Femur (tissue), 1 donor: ENCODE measurements around the gene KBTBD6.
A peak's percentile ranks its signal among the peaks of the same experiment; 100 is the strongest.
"Not testable (repeated sequence)": the region's sequence is repeated elsewhere in the genome, so short reads cannot be mapped to it uniquely, and the experiment has no call there.

Experiments
- DNase-seq: peaks from one replicate; pipeline ENCODE4 v3.0.0-alpha.2; 2017

KBTBD6 gene, protein sequence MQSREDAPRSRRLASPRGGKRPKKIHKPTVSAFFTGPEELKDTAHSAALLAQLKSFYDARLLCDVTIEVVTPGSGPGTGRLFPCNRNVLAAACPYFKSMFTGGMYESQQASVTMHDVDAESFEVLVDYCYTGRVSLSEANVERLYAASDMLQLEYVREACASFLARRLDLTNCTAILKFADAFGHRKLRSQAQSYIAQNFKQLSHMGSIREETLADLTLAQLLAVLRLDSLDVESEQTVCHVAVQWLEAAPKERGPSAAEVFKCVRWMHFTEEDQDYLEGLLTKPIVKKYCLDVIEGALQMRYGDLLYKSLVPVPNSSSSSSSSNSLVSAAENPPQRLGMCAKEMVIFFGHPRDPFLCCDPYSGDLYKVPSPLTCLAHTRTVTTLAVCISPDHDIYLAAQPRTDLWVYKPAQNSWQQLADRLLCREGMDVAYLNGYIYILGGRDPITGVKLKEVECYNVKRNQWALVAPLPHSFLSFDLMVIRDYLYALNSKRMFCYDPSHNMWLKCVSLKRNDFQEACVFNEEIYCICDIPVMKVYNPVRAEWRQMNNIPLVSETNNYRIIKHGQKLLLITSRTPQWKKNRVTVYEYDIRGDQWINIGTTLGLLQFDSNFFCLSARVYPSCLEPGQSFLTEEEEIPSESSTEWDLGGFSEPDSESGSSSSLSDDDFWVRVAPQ

DNA sequence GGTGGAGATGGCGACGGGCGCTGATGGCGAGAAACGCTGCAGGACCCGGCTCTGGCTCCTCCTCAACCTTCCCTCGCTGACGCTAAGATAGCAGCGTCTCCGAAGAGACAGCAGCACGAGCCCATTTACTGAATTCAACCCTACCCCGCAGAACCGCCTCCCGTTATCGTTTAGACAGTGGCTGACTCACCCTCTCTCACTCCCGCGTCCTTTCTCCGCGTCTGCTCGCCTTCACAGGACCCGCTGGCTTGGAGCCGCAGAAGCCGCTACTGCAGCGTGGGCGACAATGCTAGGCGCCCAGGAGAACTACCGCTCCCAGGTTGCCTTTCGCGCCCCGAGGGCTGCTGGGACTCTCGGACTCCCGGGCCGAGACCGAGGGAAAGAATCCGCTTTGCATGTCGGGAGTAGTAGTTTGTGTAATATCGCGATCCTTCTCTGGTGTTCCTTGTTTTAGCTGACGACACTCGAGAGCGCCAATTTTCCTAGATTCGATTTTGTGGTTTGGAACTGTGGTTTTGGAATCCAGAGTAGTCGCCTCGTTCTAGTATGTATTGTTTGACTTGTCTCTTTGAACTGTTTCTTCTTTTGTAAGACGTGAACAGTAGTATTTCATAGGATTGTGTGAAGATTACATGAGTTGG, at the start of gene KBTBD6:
Gene KBTBD6 (minus strand): TSS at position 291 of the 641 bp plus-strand sequence. CDS start 291 bp downstream, outside the sequence.
- DNase-seq: peak; percentile 98

DNA sequence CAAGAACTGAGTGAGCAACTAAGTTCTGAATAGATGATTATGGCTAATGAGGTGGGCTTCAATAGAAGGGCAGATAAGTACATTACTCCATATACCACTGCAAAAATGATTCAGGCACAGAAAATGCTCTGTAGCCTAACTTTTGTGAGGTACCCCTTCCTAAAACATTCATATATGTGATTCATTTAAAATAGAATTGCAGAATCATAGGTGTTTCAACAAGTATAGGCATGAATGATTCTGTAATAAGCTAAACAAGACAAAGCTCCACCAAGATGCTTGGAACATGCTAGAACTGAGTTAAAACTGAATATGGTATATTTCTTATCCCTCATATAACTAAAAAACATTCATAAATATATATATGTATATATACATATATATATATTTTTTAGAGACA, 49.6 kb upstream of the KBTBD6 start:
- DNase-seq: no peak

DNA sequence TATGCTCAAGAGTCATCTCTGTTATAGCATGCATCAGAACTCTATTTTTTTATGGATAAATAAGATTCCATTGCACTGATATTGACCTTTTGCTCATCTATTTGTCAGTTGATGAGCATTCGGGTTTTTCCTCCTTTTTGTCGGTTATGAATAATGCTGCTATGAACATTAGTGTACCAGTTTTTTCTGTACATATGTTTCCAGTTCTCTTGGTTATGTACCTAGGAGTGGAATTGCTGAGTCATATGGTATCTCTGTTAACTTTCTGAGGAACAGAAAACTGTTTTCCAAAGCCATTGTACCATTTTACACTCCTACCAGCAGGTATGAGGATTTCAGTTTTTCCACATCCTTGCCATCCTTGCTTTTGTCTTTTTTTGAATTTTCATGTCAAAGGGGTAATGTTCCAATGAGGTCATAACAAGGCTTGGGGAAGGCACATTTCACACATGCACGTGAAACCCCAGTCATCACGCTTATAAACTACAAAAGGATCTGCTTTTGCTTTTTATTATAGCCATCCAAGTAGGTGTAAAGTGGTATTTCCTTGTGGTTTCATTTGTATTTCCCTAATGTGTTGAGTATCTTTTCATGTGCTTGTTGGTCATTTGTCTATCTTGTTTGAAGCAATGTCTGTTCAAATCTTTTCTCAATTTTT, 47.1 kb upstream of the KBTBD6 start:
- DNase-seq: no peak

DNA sequence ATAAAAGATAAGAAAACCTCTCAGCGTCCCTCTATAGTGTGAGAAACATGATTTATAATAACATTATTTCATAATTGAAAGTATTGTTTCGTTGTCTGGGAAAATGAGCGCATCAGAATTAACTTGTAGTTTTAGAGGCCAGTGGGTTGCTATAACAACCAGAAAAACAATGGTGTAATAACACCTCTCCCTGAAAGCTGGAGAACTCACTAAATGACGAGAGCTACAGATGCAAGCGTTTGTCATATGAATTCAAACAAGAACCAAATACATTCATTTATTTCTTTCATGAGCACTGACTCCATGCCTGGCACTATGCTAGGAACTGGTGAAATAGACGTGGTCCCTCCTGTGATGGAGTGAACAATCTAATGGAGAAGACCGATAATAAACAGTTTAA, 45.4 kb upstream of the KBTBD6 start:
- DNase-seq: no peak

DNA sequence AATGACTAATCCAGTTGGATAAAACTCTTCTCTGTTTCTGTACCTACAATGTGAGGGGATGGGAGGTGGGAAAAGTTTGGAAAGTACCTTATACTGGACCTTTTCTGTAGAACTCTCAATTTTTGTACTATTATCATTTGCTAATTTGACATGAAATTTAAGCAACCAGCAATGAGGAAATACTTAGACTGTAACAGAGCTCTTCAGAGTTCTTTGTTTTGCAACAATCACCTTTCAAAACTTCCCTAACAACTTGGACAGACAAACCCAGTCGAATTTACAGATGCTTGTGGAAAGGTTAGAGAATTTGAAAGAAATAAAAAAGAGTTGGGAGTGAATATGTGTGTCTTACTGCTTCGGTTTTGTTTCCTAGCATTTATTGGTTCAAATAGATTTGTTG, 45.0 kb upstream of the KBTBD6 start:
- no peak for DNase-seq

DNA sequence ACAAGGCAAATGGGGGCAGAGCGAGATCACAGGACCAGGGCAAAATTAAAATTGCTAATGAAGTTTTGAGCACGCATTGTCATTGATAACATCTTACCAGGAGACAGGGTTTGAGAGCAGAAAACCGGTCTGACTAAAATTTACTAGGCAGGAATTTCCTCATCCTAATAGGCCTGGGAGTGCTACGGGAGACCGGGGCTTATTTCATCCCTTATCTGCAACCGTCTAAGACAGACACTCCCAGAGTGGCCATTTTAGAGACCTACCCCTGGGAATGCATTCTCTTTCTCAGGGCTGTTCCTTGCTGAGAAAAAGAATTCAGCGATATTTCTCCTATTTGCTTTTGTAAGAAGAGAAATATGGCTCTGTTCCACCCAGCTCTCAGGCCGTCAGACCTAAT, 43.0 kb upstream of the KBTBD6 start:
- not testable (repeated sequence) for DNase-seq

DNA sequence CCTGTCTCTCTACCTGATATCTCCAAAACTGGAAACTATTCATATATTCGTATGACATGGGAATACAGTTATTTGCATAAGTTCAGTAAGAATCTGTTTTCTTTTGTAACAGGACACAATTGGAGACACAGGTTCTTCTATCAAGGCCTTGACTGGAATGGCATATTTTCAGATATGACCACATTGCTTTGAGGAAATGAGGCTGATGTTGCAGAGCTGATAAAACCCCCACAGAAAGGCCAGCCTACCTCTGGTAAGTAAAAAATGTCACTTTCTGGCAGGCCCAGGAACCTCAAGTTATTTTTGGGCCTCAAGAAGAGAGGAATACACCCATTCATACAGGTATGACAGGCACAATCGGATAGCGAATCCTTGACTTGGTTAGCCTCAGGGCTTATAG, 29.5 kb upstream of the KBTBD6 start:
- no peak for DNase-seq

DNA sequence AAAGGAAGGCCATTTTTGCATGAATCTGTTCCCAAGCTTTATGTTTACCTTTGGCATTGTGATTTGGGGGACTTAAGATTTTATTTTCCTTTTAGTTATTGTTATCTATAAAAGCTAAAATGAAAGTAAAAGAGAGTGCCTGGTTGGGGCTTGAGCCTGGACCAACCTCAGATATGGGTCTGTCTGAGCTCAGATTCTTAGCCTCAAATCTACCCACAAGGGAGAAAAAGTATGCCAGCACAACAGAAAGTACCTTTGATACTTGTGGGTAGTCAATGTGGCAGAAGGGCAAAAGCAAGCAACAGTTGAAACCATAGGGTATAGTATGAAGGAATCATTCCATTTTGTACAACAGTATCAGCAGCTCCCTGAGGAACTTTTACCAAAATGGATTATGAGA, 26.6 kb upstream of the KBTBD6 start:
- no peak for DNase-seq

DNA sequence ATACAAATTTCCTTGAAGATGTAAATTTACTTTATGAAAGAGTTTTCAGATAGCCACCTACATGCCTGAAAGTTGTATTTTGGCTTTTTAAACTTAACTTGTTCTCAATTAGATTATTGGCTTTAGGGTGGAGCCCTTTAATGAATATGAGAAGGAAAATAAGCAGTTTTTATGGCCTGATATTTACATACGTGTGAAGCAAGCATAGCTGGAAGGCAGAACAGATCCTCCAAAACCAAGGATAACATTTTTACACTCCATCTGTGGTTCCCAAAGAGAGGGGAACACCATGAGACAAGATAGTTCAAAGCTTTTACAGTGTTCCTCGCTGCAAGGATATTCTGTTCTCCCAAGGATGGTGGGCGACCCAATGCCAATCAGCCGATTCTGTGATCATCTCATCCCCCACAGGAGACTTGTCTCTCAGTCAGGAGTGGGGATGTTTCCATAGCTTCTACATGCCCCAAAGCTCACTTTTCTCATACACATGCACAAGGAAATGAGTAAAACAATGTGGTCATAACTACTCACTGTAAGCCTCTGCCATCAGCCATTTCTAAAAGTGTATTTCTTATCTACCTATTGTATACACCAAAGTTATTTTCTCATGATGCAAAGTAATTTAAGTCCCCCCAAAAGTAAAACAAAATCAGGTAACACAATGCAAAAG, 24.6 kb upstream of the KBTBD6 start:
- DNase-seq: no peak

DNA sequence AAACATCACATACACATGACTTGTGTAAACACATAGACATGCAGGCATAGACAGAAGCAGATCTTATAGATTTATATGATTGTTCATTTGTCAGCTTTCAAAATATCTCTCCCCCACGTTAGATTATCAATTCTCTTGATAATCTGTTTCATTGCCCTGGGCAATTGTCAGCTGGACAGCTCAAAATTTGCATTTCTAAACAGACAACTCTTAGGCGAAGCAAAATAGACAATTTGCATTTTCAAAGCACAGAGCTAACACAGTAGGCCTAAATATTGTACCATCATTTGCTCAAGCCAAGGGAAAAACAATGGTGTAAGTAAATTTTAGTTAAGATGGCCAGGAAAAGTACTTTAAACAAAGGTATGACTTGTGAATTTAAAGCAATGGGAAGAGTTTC, 24.0 kb upstream of the KBTBD6 start:
- no peak for DNase-seq

DNA sequence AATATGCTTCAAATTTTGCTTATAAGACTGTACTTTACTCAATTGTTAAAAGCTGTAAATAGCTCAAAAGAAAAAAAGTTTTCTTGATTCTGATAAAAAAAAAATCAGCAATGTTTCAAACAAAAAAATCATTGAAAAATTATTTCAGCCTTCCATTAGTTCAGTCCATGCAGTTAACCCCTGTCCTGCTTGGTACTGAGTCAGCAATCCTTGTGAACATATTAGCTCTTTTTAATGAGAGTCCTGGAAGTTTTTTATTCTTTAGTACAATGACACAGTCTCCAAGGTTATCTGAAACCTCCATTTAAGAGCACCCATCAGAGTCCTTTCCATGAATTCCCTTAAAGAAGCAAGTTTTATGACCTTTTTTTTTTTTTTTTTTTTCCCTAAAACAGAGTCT, 21.4 kb upstream of the KBTBD6 start:
- no peak for DNase-seq

DNA sequence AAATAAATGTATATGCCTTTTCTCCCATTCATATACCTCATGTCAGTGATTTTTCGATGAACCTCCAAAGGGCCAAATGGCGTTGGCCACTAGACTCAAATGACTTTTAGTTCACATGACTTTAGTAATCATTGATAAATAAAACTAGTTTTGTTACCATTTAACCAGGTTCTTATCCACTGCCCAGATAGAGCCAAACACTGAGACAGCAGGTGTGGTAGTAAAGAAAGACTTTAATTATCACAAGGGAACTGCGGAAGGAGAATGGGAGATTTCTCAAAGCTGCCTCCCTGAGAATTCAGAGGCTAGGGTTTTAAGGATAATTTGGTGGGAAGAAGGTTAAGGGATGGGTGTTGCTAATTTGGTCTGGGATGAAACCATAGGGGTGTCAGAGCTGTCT, 19.4 kb upstream of the KBTBD6 start:
- no peak for DNase-seq

DNA sequence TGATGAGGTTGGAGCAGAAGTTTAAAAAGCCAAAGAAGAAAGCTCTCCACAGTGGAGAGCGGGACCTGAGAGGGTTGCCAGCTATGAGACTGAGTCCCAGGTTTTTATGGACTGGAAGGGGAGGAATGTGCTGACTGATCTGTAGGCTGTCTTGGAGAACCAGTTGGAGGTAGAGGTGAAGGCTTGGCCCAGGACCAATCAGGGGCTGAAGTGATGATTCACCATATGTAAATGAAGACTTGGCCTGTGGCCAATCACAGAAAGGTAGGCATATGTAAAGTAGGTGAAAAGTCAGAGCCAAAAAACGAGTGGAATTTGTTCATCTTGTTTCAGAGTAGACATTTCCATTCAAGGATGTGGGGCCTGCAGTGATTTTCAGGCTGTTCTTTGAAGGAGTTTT, 17.5 kb upstream of the KBTBD6 start:
- DNase-seq: no peak

DNA sequence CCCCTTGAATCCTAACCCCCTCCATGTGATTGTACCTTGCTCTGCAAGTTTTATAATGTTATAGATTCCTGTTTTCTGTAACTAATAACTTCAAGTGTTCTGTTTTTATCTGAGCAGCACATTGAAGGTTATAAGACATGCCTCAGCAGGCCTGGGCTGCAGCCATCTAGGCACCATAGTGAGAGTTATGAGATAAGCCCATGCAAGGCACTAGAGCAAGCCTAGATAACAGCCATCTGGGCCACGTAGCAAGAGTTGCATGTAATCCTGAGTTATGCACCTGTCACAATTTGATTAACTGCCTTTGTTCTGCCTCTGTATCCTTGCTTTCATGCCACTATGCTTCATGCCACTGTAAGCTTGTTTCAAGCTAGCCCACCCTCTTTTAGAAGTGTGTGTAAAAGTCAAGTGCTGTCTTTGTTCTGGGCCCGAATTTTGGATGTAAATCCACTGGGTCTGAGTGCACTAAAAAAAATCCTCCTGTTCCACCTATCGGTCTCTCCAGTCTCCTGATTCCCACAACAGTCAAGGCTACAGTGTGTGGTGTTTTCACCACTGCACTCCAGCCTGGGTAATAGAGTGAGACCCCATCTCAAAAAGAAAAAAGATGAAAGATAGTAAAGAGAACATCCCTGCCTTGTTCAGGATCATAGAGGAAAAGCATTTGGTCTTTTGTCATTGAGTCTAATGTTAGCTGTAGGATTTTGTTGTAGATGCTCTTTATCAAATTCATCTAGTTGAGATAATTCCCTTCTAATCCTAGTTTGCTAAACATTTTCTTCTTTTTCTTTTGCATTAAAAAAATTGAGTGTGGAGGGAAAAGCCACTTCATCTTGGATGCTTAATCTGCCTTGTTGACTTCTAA, 16.0 kb upstream of the KBTBD6 start:
- DNase-seq: no peak

DNA sequence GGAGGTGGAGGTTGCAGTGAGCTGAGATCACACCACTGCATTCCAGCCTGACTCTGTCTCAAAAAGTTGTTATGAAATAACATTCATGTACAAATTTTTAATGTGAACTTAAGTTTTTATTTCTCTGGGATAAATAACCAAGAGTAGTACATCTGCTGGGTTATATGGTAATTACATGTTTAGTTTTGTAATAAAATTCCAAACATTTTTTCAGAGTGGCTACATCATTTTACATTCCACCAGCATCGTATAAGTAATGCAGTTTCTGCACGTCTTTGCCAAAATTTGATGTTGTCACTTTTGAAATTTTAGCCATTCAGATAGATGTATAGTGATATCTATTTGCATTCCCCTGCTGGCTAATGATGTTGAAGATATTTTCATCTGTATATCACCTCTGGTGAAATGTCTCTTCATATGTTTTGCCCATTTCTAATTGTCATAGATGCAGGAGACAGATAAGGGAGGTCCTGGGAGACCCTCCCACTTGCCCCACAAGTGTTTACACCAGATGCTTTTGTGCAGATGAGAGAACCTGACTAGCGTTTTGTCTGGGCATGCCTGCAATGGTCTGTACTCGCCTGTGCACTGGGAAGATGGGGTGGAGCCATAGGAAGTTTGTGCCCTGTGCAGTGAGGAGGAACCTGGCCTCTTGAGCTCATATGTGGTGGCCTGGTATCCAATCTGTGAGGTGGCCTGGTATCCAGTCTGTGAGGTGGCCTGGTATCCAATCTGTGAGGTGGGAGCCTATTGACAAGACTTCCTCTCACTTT, 12.7 kb upstream of the KBTBD6 start:
- no peak for DNase-seq

DNA sequence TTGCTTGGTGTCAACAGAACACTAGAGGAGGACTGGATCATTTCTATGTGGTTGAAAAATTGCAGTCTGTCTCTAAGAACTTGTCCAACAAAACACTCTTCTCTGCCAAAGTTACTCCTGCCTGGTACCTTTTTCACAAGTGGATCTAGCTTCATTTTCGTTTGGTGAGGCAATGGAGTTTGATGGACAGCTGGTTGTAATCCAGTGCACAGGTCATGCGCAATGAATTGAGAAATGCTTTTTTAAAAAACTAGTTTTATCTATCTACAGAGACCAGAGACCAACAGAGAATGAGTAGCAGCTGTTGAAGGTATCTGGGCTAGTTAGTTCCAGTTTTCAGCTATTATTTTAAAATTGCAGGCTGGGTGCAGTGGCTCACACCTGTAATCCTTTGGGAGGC, 12.0 kb upstream of the KBTBD6 start:
- no peak for DNase-seq

DNA sequence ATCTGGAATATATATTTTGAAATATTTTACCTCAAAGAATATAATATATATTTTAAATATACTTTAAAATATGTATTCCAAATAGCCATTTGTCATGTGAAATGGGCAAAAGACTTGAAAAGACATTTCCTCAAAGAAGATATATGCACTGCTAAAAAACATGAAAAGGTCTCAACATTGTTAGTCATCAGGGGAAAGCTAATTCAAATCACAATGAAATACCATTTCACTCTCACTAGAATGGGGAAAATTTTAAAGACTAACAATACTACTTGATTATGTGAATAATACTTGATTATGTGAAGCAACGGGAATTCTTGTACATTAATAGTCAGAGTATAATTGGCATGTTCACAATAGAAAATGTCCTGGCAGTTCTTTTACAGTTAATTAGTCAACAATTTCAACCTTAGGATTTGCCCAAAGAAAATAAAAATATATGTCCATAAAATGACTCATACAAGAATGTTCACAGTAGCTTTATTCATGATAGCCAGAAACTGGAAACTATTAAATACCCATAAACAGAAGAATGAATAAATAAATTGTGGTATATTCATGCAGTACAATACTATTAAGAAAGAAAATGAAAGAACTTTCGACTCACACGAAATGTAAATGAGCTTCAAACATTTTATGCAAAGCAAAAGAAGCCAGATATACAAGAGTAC, 6.8 kb upstream of the KBTBD6 start:
- no peak for DNase-seq

DNA sequence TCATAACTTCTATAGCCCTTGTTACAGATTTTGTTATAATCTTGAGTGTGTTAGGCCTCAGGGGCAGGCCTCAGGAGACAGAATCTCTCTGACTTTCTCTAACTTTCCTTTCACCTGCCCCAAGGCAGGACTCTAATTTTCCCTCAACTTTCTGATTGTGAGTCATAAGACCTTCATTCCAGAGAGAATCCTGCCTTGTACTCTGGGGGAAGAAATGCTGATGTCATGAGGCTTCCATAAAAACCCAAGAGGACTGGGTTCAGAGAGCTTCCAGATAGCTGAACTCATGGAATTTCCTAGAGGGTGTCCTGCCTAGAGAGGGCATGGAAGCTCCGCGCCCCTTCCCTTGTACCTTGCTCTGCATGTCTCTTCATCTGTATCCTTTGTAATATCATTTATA, 5.3 kb upstream of the KBTBD6 start:
- no peak for DNase-seq

DNA sequence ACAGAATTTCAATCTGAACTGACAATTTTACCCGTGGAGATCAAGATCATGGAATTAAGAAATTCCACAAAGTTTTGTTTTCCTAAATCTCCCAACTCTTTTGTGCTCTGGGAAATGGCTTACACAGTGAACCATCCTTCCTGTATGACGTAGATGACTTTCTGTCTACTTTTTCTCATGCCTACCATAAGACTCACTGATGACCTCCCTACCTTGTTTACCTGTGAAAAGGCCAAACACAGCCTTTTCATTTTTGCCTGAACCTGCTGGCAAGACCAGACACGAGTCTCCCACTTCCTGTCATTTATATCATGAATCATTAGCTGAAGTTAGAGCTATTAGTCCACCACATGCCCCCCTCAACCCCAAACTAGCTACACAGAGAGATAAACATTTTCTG, 4.6 kb upstream of the KBTBD6 start:
- DNase-seq: no peak

DNA sequence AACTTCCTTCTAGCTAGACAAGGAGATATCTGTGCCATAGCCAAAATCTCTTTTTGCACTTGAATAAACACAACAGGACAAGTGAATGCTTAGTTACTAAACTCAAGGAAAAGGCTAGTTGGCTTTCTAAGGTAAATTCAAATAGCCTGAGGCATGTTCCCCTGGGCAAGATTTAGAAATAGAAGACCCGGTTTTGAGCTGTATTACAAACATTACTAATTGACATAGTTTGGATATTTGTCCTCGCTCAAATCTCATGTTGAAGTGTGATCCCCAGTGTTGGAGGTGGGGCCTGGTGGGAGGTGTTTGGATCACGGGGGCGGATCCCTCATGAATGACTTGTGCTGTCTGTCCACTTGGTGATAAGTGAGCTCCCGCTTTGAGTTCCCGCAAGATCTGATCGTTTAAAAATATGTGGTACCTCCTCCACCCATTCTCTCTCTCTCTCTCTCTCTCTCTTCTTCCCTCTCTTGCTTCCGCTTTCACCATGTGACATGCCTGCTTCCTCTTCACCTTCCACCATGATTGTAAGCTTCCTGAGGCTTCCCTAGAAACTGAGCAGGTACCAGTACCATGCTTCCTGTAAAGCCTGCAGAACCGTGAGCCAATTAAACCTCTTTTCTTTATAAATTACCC, 3.9 kb upstream of the KBTBD6 start:
- DNase-seq: no peak
